HCT116 (cell line): Measurements from ENCODE around the gene SETD1B. TPM values are rescaled to one million over a fixed set of nuclear protein-coding genes. Genes with fewer than 3 reads are reported as not detected.
"Not testable (repeated sequence)": the region's sequence is repeated elsewhere in the genome, so short reads cannot be mapped to it uniquely, and the experiment has no call there.

Experiments used
- ATAC-seq: fragments of 200-7000 bp; cut with Tn5 transposase; 2 replicates; pipeline ENCODE4 v1.9.1; 2020; ENCODE audit warnings: mild to moderate bottlenecking, moderate library complexity
- BruUV-seq: library from RNA; stranded (reverse); fragments of 400-500 nt; replicated peaks from 2 replicates; lab custom pipeline; 2021; lab: Mats Ljungman, UMichigan
- CTCF ChIA-PET: fragments of 300-600 bp; sonication (Branson Sonifier 250); formaldehyde crosslinking; loops from one replicate; lab custom pipeline; 2021; ENCODE audit warnings: antibody characterized with exemption; lab: Charles Lee
- POLR2A ChIA-PET: fragments of 300-600, 350-600 bp; sonication (Branson Sonifier 250); formaldehyde crosslinking; loops from one replicate; lab custom pipeline; 2021; ENCODE audit warnings: antibody characterized with exemption; lab: Charles Lee
- RAD21 ChIA-PET, 2 experiments: fragments of 300-600 bp; sonication (Branson Sonifier 250); formaldehyde crosslinking; loops; one replicate each; lab custom pipeline; 2023; ENCODE audit warnings: low total read pairs in 2 of 2; ENCODE audit not compliant: uncharacterized antibody in 2 of 2, unreplicated experiment in 2 of 2, low non-redundant PET in 1 of 2; lab: Charles Lee
- DNase-seq: peaks from one replicate; pipeline ENCODE4 v3.0.0-alpha.2; 2010; ENCODE audit warnings: low read depth, low spot score
- H2AFZ ChIP-seq: fragments of 200-600 bp; shearing (Covaris generic), sonication (generic); 2 replicates; pipeline ENCODE4 v1.6.1; 2017; ENCODE audit warnings: low read depth, mixed run types, mixed read lengths, antibody characterized with exemption, low read length; ENCODE audit not compliant: poor library complexity, severe bottlenecking
- H3K27ac ChIP-seq: 2 replicates; pipeline ENCODE4 v1.5.1; 2012; ENCODE audit warnings: low read depth, low read length
- H3K27me3 ChIP-seq: fragments of 200-600 bp; sonication (generic); 2 replicates; pipeline ENCODE4 v1.6.1; 2016; ENCODE audit warnings: mixed run types, low read length, mixed read lengths; ENCODE audit not compliant: insufficient read depth
- H3K36me3 ChIP-seq, 2 experiments: fragments of 200-500 bp in 1 of 2; fragments of 200-600 bp in 1 of 2; sonication (Bioruptor generic) in 1 of 2; sonication (generic) in 1 of 2; 2 replicates each; pipeline versions ENCODE4 v1.5.1 to v1.6.1; 2014 to 2016; ENCODE audit warnings: low read length in 2 of 2, inconsistent platforms in 1 of 2, mixed read lengths in 1 of 2, mixed run types in 1 of 2; ENCODE audit not compliant: insufficient read depth in 2 of 2, control insufficient read depth in 1 of 2
- H3K4me1 ChIP-seq, 2 experiments: fragments of 200-600 bp in 1 of 2; sonication (generic) in 1 of 2; 2 replicates each; pipeline versions ENCODE4 v1.5.1 to v1.6.1; 2012 to 2017; ENCODE audit warnings: low read length in 2 of 2, inconsistent platforms in 1 of 2, mild to moderate bottlenecking in 1 of 2, mixed read lengths in 1 of 2, mixed run types in 1 of 2, moderate library complexity in 1 of 2; ENCODE audit not compliant: insufficient read depth in 2 of 2, control insufficient read depth in 1 of 2
- H3K4me2 ChIP-seq: fragments of 200-600 bp; sonication (generic); 2 replicates; pipeline ENCODE4 v1.6.1; 2017; ENCODE audit warnings: mixed run types, low read length, mixed read lengths
- H3K4me3 ChIP-seq, 2 experiments: fragments of 200-600 bp in 1 of 2; sonication (generic) in 1 of 2; replicated peaks in 1 of 2; 2 replicates each; pipeline ENCODE4 v1.5.1; 2011 to 2016; ENCODE audit warnings: low read length in 2 of 2, control low read depth in 1 of 2, low read depth in 1 of 2, mild to moderate bottlenecking in 1 of 2, mixed read lengths in 1 of 2, mixed run types in 1 of 2
- H3K79me2 ChIP-seq: fragments of 200-600 bp; sonication (generic); 2 replicates; pipeline ENCODE4 v1.6.1; 2017; ENCODE audit warnings: mild to moderate bottlenecking, mixed run types, low read length, moderate library complexity, mixed read lengths; ENCODE audit not compliant: insufficient read depth
- H3K9ac ChIP-seq: fragments of 200-600 bp; sonication (generic); 2 replicates; pipeline ENCODE4 v1.6.1; 2016; ENCODE audit warnings: low read length, mixed read lengths
- H3K9me2 ChIP-seq: fragments of 200-600 bp; sonication (generic), shearing (Covaris generic); 2 replicates; pipeline ENCODE4 v1.6.1; 2017; ENCODE audit warnings: mixed run types, mild to moderate bottlenecking, moderate library complexity; ENCODE audit not compliant: insufficient read depth
- H3K9me3 ChIP-seq, 2 experiments: fragments of 200-500 bp in 1 of 2; fragments of 200-600 bp in 1 of 2; sonication (Bioruptor generic) in 1 of 2; sonication (generic) in 1 of 2; 2 replicates each; pipeline ENCODE4 v1.6.1; 2014 to 2017; ENCODE audit warnings: low read length in 2 of 2, mixed read lengths in 2 of 2, inconsistent platforms in 1 of 2, low read depth in 1 of 2, mild to moderate bottlenecking in 1 of 2, mixed run types in 1 of 2, moderate library complexity in 1 of 2; ENCODE audit not compliant: control insufficient read depth in 1 of 2, insufficient read depth in 1 of 2
- H4K20me1 ChIP-seq: fragments of 200-600 bp; sonication (generic), shearing (Covaris generic); 2 replicates; pipeline ENCODE4 v1.6.1; 2017; ENCODE audit warnings: mixed run types, mild to moderate bottlenecking, moderate library complexity; ENCODE audit not compliant: insufficient read depth
- ATF3 ChIP-seq: IDR thresholded peaks from 2 replicates; pipeline ENCODE4 v1.6.1; 2012
- ELF1 ChIP-seq: IDR thresholded peaks from 2 replicates; pipeline ENCODE4 v1.6.1; 2012; ENCODE audit warnings: low read depth, borderline replicate concordance
- SP1 ChIP-seq: IDR thresholded peaks from 2 replicates; pipeline ENCODE4 v1.6.1; 2012; ENCODE audit warnings: low read depth
- ZFX ChIP-seq: fragments of 450-650 bp; IDR thresholded peaks from 2 replicates; pipeline ENCODE4 v1.6.1; 2017
- ZNF274 ChIP-seq: fragments of 200-500 bp; sonication (Bioruptor generic); IDR thresholded peaks from 2 replicates; pipeline ENCODE4 v1.6.1; 2014; ENCODE audit warnings: mild to moderate bottlenecking, low read depth, low read length, inconsistent platforms
- intact Hi-C: fragments of 100-400 bp; cut with micrococcal nuclease; formaldehyde crosslinking; loops from 2 replicates; pipeline ENCODE4 v1.10.0; 2022
- total RNA-seq: library from RNA; stranded (reverse); gene quantifications from one replicate; pipeline ENCODE4 v1.2.1, GENCODE V29; 2021; ENCODE audit not compliant: unreplicated experiment

SETD1B gene
- total RNA-seq, 1 experiment from 2014 or later, result 17.5 TPM

- BruUV-seq, result no TSS peak
- Histone ChIP-seq H3K4me1 (no peaks in the 10 kb centered on the region), H3K9me2 (no peaks in the 10 kb centered on the region), H2AFZ (no peak overlapping the region), H3K4me2 (no peak overlapping the region), H3K4me3 (no peak overlapping the region), H3K27ac (no peak overlapping the region), H3K9me3 (no peaks in the 10 kb centered on the region), H4K20me1 (no peaks in the 10 kb centered on the region), H3K79me2 (no peaks in the 10 kb centered on the region), H3K36me3 (peaks cover 0 to 7% of the 10 kb centered on the region in 2 experiments; a peak in 3 of 4 replicates), H3K9ac (no peak overlapping the region), H3K27me3 (no peaks in the 10 kb centered on the region)
- ChIA-PET RAD21 (no interaction called here), CTCF (no interaction called here), POLR2A (no interaction called here)
- ATAC-seq (no peak), DNase-seq (no peak)
- TF ChIP-seq ELF1, result no peak
- TF ChIP-seq ATF3, result no peak
- TF ChIP-seq SP1, result no peak
- TF ChIP-seq ZFX, result no peak
- TF ChIP-seq ZNF274, result no peak
- intact Hi-C loops, result no loop called here
Observed at GRCh38 chr12:121755591-121755990, 48.2 kb upstream of the SETD1B start.

GRCh38 chr12:121758536-121758935, 45.3 kb upstream of the SETD1B start:
- H3K27ac ChIP-seq, H2AFZ ChIP-seq, H4K20me1 ChIP-seq, BruUV-seq, RAD21 ChIA-PET, H3K4me2 ChIP-seq, CTCF ChIA-PET, DNase-seq, H3K9ac ChIP-seq, H3K36me3 ChIP-seq, H3K79me2 ChIP-seq, H3K4me3 ChIP-seq, H3K4me1 ChIP-seq, H3K27me3 ChIP-seq, H3K9me2 ChIP-seq, H3K9me3 ChIP-seq, intact Hi-C loops, POLR2A ChIA-PET, ATAC-seq: not testable (repeated sequence)
